ENCODE results near the gene UBE2D1.

The UBE2D1 gene

DNA sequence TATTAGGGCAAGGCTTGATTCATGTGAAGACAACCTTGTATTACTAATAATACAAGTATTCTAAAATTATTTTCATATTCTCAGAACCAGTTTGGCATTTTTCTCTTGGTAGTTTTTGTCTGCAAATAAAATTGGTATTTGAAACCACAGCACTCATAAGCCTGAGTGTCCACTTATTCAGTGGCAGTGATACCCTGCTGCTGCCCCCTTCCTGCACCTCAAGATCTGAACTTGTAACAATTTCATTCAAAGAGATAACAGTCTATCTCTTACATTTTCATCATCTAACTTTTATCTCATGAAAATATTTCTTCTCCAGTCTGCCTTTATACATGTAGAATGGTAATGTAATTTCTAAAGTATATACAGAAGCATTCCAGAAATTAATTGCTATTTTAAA lies 59.7 kb downstream of the UBE2D1 start:
- TF ChIP-seq TAF1 (IDR thresholded peaks at IDR 0.05; ENCODE audit: low read depth) (no peak), EGR1 (IDR thresholded peaks at IDR 0.05) (no peak), ZBTB7A (IDR thresholded peaks at IDR 0.05; ENCODE audit: low read depth) (no peak), YY1 (IDR thresholded peaks at IDR 0.05; ENCODE audit: low read depth) (no peak), EP300 (IDR thresholded peaks at IDR 0.05; ENCODE audit: borderline replicate concordance) (no peak), NFIC (IDR thresholded peaks at IDR 0.05) (no peak), CREB1 (IDR thresholded peaks at IDR 0.05; ENCODE audit: low read depth) (no peak), TEAD4 (IDR thresholded peaks at IDR 0.05) (no peak), RAD21 (IDR thresholded peaks at IDR 0.05; ENCODE audit: low read depth) (no peak), CEBPB (IDR thresholded peaks at IDR 0.05) (no peak), FOXM1 (IDR thresholded peaks at IDR 0.05; ENCODE audit: borderline replicate concordance, low read depth) (no peak), TCF12 (IDR thresholded peaks at IDR 0.05; ENCODE audit: low read depth) (no peak)
- TF ChIP-seq, protein P1, sequence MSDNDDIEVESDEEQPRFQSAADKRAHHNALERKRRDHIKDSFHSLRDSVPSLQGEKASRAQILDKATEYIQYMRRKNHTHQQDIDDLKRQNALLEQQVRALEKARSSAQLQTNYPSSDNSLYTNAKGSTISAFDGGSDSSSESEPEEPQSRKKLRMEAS (IDR thresholded peaks at IDR 0.05), result no peak
- TF ChIP-seq, protein P2, sequence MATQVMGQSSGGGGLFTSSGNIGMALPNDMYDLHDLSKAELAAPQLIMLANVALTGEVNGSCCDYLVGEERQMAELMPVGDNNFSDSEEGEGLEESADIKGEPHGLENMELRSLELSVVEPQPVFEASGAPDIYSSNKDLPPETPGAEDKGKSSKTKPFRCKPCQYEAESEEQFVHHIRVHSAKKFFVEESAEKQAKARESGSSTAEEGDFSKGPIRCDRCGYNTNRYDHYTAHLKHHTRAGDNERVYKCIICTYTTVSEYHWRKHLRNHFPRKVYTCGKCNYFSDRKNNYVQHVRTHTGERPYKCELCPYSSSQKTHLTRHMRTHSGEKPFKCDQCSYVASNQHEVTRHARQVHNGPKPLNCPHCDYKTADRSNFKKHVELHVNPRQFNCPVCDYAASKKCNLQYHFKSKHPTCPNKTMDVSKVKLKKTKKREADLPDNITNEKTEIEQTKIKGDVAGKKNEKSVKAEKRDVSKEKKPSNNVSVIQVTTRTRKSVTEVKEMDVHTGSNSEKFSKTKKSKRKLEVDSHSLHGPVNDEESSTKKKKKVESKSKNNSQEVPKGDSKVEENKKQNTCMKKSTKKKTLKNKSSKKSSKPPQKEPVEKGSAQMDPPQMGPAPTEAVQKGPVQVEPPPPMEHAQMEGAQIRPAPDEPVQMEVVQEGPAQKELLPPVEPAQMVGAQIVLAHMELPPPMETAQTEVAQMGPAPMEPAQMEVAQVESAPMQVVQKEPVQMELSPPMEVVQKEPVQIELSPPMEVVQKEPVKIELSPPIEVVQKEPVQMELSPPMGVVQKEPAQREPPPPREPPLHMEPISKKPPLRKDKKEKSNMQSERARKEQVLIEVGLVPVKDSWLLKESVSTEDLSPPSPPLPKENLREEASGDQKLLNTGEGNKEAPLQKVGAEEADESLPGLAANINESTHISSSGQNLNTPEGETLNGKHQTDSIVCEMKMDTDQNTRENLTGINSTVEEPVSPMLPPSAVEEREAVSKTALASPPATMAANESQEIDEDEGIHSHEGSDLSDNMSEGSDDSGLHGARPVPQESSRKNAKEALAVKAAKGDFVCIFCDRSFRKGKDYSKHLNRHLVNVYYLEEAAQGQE (IDR thresholded peaks at IDR 0.05; ENCODE audit: low read depth), result no peak
- TF ChIP-seq, protein P3, sequence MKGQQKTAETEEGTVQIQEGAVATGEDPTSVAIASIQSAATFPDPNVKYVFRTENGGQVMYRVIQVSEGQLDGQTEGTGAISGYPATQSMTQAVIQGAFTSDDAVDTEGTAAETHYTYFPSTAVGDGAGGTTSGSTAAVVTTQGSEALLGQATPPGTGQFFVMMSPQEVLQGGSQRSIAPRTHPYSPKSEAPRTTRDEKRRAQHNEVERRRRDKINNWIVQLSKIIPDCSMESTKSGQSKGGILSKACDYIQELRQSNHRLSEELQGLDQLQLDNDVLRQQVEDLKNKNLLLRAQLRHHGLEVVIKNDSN (IDR thresholded peaks at IDR 0.05), result no peak

DNA sequence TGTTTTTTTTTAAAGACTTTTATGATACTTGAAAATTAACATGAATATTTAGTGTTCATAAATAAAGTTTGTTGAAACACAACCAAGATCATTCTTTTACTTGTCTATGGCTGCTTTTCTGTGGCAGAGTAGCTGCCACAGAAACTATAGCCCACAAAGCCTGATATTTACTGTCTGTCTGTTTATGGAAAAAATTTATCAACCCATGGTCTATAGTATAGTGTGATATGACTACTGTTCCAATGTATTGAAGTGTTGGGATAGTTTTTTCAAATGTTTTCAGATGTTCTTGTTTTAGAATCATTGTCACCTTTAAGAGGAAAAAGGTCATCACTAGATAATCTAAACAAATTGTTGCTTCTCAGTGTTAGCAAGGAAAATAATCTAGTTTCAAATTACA lies 61.3 kb downstream of the UBE2D1 start:
- TF ChIP-seq TAF1 (IDR thresholded peaks at IDR 0.05; ENCODE audit: low read depth) (no peak), EGR1 (IDR thresholded peaks at IDR 0.05) (no peak), FOXM1 (IDR thresholded peaks at IDR 0.05; ENCODE audit: borderline replicate concordance, low read depth) (no peak), NFIC (IDR thresholded peaks at IDR 0.05) (no peak), EP300 (IDR thresholded peaks at IDR 0.05; ENCODE audit: borderline replicate concordance) (no peak), CEBPB (IDR thresholded peaks at IDR 0.05) (no peak), YY1 (IDR thresholded peaks at IDR 0.05; ENCODE audit: low read depth) (no peak), TEAD4 (IDR thresholded peaks at IDR 0.05) (no peak), TCF12 (IDR thresholded peaks at IDR 0.05; ENCODE audit: low read depth) (no peak), ZBTB7A (IDR thresholded peaks at IDR 0.05; ENCODE audit: low read depth) (no peak), RAD21 (IDR thresholded peaks at IDR 0.05; ENCODE audit: low read depth) (no peak), CREB1 (IDR thresholded peaks at IDR 0.05; ENCODE audit: low read depth) (no peak)
- TF ChIP-seq, protein P1 (IDR thresholded peaks at IDR 0.05), result no peak
- TF ChIP-seq, protein P3 (IDR thresholded peaks at IDR 0.05), result no peak
- TF ChIP-seq, protein P2 (IDR thresholded peaks at IDR 0.05; ENCODE audit: low read depth), result no peak

DNA sequence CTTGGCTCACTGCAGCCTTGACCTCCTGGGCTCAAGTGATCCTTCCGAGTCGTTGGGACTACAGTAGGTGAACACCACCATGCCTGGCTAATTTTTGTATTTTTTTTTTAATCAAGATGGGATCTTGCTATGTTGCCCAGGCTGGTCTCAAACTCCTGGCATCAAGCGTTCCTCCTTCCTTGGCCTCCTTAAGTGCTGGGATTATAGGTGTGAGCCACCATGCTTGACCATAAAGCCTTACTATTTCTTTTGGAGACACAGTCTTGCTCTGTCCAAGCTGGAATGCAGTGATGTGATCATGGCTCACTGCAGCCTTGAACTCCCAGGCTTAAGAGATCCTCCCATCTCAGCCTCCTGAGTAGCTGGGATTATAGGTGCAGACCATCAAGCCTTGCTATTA lies 63.0 kb downstream of the UBE2D1 start:
- TF ChIP-seq YY1 (IDR thresholded peaks at IDR 0.05; ENCODE audit: low read depth) (no peak), ZBTB7A (IDR thresholded peaks at IDR 0.05; ENCODE audit: low read depth) (no peak), EGR1 (IDR thresholded peaks at IDR 0.05) (no peak), CEBPB (IDR thresholded peaks at IDR 0.05) (no peak)
- TF ChIP-seq, protein P2 (IDR thresholded peaks at IDR 0.05; ENCODE audit: low read depth), result no peak

DNA sequence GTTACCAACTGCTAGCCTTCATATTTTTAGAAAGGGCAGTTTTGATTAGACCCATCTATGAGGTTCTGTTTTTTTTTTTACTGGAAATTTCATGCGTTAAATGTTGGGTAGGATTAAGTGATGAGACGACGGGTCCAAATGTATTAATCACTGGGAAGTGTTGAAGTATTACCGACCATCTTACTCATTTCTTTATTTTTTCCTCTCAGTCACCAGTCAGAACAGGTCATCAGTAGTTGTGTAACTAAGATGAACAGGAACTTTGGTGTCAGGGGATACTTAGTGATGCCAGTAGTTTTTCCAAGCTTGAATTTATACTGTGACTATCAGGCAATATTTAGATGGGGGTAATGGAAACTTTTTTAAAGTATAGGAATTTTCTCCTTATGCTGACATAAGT lies 64.6 kb downstream of the UBE2D1 start:
- TF ChIP-seq, protein P3 (IDR thresholded peaks at IDR 0.05), result no peak
- TF ChIP-seq, protein P2 (IDR thresholded peaks at IDR 0.05; ENCODE audit: low read depth), result no peak
- no peak for TF ChIP-seq TCF12 (IDR thresholded peaks at IDR 0.05; ENCODE audit: low read depth)
- TF ChIP-seq, protein P1 (IDR thresholded peaks at IDR 0.05), result no peak
- TF ChIP-seq YY1 (IDR thresholded peaks at IDR 0.05; ENCODE audit: low read depth), result no peak
- no peak for TF ChIP-seq EGR1 (IDR thresholded peaks at IDR 0.05)
- TF ChIP-seq CEBPB (IDR thresholded peaks at IDR 0.05), result no peak
- no peak for TF ChIP-seq TAF1 (IDR thresholded peaks at IDR 0.05; ENCODE audit: low read depth)
- no peak for TF ChIP-seq TEAD4 (IDR thresholded peaks at IDR 0.05)
- no peak for TF ChIP-seq CREB1 (IDR thresholded peaks at IDR 0.05; ENCODE audit: low read depth)
- TF ChIP-seq RAD21 (IDR thresholded peaks at IDR 0.05; ENCODE audit: low read depth), result no peak
